Kidney glomerular epithelial cell (primary cell): ENCODE data around the gene MS4A18.

Source experiments
- DNase-seq: peaks from one replicate; lab custom pipeline; 2025; lab: John Stamatoyannopoulos, UW

MS4A18 gene

DNA sequence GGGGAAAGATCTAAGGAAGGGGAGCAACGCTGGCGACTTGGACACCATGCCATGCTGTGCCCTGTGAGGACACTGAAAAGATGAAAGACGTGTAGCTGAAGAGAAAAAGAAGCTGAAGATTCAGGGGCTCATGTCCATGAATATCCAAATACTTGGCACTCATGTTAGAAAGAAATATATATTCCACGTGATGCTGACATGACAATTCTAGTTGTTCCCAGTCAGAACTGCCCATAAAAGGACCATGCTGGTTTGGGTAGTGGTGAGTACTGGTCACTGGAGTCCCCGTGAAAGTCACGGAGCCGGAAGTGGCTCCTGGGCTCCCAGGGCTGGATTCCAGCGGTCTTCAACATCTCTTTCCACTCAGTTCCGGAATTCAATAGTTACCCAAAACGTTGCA is 42.0 kb downstream of the MS4A18 start:
- DNase-seq: no peak

DNA sequence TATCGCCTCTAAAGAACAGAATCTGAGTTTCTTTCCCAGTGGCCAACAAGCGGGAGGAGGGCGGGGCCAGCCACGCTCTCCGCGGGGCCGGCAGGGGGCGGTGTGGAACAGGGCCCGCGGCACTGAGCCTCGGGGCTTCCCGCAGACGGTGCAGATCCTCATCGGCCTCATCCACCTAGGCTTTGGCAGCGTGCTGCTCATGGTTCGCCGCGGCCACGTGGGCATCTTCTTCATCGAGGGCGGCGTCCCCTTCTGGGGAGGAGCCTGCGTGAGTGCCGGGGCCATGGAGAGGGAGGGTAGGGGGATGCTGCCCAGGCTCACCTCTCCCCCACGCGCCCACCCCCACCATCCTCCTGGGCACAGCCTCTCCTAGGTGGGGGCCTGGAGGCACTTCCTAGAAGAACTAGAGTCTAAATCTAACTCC is 42.9 kb downstream of the MS4A18 start:
- no peak for DNase-seq

DNA sequence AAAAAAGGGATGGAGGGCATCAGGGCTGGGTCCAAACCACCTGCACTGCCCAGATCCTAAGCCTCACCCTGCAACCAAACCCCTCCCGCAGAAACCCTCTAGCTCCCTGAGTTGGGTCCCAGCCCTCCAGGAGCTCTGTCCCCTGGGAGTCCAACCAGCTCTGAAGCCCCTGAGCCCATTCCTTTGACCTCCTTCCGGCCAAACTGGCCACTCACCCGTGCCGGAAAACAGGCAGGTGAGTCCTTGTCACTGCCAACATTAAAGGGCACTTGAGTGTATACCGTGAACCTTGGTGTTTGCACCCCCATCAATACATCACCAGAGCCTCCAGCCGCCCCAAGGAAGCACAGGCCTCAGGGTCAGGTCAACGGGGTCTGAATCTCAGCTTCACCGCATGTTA is 43.7 kb downstream of the MS4A18 start:
- no peak for DNase-seq

DNA sequence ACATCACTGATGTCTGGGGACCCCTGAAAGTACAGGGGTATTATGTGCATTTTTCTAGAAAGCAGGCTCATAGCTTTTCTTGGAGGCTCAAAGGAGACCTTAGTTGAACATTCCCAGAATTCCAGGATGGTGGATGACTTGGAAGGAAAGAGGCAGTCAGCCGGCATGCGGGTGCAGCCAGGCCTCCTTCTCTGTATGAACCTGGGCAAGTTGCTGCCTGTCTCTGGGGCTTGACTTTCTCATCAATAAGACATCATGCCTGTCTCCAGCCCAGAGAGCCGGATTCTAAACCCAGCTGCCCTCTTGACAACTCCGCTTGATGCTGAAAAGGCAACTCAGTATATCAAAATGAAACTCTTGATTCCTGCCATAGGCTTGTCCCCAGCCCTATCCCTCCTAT is 44.8 kb downstream of the MS4A18 start:
- DNase-seq: no peak

DNA sequence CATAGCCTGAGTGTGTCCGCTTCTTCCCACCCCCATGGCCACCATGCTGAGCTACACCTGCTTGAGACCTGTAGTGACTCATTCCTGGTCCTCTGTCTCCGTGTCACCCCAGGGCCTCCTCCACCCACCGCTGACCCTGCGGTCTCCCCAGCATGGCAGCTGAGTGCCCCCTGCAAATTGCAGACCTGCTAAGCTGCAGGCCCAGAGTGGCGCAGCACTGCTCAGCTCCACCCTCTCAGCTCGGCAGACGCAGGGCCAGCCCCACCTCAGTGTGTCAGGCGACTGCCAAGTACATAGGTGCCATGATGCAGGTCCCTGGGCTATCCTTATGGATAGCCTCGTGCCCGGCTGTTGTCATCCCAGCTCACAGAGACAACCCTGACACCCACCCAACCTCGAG is 45.3 kb downstream of the MS4A18 start:
- no peak for DNase-seq

DNA sequence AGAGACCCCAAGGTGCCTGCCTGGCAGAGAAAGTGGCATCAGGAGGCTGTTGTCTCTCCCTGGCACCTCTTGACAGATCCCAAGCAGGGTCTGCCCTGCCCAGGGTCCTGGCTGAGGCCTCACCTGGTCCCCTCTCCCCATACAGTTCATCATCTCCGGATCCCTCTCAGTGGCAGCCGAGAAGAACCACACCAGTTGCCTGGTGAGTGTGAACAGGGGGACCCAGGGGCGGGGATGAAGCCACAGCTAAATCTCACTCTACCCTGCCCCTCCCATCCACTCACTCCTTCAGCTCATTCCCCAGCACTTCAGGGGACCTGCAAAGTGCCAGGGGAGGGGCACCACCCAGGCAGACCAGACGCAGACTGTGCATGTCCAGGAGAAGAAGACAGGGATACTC is 46.6 kb downstream of the MS4A18 start:
- DNase-seq: no peak

DNA sequence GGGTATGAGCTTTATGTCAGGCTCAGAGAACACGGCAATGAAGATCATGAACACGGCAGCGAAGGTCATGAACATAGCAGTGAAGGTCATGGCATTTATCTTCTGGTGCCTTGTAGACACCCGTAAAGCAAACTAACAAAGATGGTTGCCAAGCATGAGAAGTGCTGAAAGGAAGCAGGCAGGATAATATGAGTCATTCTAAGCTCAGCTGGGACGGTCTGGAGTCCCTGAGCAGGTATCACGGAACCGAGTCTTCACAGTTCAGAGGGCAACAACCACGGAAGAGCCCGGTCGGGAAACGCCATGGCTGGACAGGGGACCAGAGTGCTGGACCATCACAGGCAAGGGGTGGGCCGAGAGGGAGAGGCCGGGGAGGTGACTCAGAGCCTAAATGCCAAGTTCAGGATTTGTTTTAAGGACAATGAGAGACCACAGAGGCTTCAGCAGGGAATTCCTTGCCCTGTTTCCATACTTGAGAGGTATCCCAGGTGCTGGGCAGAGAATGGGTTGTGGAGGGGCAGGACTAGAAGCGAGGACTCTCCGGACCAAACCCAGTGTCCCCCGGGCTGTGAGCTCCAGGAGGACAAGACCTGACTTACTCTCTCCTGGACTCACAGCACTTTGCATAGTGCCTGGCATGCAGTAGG is 47.5 kb downstream of the MS4A18 start:
- DNase-seq: no peak

DNA sequence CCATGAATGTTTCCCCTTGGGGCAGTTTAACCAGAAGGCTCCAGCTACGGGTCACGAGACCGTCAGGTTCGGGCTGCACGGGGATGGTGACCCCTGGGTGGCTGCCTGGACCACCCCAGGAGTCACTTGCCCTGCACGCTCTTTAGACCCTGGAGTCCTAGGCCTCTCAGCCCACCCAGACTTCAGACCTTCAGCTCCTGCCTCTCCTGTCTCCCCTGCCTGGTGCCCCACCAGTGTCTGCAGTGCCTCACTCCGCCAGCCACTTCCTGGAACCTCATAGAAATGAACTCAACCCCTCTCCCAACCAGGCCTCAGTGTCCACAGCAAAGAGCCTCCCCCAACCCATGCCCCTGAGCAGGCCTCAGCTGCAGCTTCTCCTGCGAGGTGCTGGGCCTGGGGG is 48.1 kb downstream of the MS4A18 start:
- no peak for DNase-seq

DNA sequence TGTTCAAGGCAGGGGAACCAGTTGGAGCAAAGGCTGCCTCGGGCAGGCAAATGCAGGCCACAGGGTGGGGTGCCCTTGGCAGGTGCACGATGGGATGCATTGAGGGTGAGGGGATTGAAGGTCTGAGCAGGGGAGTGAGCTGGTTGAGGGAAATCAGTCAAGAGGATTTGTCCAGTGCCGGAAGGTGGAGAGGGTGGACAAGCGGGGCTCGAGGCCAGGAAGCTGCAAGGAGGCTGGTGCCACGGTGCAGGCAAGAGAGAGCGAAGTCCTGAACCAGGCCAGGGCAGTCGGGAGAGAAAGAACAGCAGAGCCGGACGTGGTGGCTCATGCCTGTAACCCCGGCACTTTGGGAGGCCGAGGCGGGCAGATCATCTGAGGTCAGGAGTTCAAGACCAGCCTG is 50.2 kb downstream of the MS4A18 start:
- no peak for DNase-seq

DNA sequence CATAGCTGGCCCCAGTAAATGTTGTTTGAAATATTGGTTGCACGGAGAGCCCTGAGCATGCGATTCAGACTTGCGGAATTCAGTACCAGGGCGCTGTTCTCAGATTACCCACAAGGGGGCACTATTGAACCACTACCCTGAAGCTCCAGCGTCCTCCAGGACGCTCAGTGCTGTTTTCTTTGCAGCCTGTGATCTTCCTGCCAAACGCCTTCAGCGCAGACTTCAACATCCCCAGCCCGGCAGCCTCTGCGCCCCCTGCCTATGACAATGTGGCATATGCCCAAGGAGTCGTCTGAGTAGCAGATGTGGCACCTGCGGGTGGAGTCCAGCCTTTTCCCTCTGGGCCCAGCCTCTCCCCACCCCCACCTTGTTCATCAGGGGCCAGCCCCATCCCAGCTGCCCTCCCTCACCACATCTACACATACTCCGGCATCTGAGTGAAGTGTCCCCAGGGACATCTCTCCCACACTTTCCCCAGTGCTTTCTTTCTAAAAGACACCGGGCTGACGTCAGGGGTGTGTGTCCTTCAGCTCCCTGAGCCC is 51.0 kb downstream of the MS4A18 start:
- peak; percentile 39 for DNase-seq

DNA sequence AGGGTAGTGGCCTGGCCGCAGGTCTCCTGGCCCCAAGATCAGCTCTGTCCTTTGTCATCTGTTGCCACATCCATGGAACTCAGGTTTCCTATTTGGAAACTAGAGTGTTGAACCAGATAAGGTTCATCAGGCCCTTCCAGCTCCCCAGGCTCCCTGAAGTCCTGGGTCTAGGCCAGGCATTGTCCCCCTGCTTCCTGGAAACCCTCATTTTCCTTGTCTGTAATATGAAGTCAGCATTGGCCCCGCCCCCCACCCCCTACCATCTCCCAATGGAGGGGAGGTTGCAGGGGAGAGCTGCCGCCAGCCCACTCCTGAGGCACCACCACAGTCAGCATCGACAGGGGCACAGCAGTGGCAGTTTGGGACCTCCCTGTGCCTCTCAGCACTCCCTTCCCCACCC is 51.6 kb downstream of the MS4A18 start:
- no peak for DNase-seq

DNA sequence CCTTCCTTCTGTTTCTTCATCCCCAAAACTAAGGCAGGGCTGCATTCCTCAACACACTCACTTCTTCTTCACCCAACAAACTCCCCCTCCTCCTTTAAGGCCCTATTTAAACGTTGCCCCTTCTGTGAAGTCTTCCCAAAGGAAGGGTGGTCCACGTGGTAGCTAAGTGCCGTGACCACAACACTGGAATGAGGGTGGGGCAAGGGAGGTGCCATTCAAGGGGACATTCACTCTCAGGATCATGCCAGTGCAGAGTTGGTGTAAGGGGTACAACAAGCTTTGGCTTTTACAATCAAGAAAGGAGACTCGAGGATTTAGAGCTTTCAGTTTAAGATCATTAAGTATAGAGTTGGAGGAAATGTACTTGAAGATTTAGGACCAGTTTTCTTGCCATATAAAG is 52.6 kb downstream of the MS4A18 start:
- no peak for DNase-seq

DNA sequence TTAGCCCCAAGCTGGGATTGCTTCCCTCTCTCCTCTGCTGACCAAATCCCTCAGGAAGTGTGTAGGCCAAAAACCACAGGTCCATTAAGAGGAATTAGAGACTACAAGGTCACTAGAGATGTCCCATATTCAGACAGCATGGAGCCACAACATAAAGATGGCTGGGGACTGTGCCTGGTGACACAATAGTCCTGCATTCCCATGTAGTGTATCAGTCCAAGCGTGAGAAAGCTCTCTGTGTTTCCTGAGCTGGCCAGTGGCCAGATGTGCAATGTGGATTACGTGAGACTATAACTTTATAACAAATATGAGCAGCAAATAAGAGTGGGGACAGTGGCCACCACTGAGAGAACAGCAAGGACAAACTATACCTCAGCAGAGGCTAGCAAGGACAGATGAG is 53.1 kb downstream of the MS4A18 start:
- DNase-seq: no peak

DNA sequence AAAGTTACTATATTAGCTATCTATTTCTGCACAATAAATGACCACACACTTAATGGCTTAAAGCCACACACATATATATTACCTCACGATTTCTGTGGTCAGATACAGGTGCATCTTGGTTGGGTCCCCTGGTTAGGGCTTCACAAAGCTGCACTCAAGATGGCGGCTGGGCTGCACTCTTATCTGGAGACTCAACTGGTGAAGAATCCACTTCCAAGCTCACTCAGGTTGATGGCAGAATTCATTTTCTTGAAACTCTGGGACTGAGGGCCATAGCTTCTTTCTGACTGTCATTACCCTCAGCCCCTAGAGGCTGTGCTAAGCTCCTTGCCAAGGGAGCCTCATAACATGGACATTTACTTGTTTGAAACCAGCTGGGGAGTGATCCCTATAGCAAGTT is 55.5 kb downstream of the MS4A18 start:
- no peak for DNase-seq

DNA sequence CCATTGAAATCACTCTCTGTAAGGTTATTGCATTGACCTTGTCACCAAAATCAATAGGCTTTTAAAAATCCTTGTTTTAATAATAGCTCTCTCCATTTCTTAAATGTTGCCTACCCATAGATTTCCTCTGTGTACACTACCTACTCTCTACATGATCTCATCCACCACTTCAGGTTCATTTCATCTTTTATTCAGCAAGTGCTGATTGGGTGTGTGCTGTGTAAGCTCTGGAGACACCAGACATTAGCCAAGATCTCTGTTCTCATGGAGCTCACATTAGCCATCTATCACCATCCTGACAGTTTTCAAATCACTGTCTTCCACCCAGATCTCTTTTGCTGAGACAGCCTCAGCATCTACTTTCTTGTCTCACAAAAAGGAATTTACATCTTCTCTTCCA is 56.3 kb downstream of the MS4A18 start:
- DNase-seq: no peak

DNA sequence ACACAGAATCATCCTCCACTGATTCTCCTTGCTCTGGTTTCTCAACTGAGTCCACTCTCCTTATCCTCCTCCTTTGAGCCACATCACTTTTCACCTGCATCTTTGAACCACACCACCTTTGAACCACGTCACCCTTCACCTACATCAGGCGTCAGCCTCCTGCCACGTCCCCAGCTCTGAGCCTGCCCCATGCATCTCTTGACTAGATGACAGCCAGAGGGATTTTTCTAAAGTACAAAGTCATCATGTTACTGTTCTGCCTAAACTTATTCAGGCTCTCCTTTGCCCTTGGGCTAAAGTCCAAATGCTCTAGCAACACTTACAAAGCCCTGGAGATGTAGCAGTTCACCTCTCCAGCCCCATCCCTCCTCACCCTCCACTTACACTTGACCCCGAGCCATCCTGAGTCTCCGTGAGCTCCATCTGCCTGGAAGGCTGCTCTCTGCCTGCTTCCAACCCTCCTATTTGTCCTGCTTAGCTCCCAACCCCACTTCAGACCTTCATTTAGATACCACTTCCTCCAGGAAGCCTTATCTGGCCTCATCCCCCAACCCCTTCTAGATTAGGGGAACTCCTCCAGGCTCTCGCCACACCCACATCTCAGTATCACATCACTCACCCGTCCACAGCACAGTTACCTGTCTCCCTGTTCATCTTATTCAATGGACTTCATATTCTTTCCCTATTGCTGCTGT is 56.9 kb downstream of the MS4A18 start:
- DNase-seq: no peak

DNA sequence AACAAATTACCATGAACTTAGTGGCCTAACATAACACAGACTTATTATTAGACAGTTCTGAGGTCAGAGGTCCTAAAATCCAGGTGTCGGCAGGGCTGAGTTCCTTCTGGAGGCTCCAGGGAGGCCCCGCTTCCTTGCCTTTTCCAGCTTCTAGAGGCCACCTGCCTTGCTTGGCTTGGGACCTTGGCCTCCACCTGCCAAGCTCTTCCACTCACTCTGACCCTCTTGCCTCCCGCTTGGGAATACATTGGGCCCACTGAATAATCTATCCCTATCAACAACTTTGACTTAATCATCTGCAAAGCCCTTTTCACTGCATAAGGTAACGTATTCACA is 57.4 kb downstream of the MS4A18 start:
- no peak for DNase-seq

DNA sequence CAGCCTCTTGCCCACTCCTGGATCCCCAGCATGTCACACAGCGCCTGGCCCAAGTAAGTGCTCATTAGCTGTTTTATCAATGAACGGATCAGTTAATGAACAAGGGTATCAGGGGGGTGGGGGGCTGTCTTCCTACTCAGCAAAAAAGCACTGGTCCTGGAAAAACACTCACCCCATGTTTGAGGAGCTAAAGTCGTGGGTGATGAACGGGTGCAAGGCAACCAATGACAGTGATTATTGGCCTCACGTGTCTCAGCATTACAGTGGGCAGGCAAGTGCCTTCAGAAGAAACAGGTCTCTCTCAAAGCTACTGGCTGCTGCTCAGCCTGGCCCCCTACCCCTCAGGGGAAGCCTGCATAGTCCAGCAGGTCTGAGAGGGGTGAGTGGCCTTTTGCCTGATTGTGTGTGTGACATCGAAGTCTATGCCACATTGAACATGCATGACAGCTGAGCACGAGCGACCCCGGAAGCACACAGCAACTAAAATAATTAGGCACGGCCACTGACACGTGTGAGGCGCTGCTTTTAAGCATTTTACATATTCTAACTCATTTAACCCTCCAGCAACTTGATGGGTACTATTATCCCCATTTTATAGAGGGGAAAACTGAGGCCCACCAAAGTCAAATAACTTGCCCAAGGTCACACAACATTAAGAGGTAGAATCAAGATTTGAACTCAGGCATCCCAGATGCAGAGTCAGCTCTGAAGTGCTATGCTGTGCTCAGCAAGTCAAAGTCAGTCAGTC is 58.0 kb downstream of the MS4A18 start:
- no peak for DNase-seq

DNA sequence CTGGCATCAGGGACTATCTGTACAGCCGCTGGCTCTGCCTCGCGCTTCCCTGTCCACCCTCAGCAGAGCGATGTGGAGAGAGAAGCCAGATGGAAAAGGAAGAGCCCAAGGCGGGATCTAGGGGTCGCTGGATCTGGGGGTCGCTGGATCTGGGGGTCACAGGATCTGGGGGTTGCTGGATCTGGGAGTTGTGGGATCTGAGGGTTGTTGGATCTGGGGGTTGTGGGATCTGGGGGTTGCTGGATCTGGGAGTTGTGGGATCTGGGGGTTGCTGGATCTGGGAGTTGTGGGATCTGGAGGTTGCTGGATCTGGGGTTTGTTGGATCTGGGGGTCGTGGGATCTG is 58.6 kb downstream of the MS4A18 start:
- DNase-seq: no peak

DNA sequence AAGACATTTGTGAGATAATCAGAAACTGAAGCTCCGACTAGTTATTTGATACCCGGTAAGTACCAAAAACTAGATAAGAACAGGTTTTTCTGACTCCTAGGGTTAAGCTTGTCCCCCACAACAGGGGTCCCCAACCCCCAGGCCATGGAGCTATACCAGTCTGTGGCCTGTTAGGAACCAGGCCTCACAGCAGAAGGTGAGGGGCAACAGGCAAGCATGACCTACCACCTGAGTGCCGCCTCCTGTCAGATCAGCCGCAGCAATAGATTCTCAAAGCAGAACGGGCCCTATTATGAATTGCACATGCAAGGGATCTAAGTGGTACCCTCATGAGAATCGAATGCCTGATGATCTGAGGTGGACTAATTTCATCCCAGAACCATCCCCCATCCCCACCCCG is 59.4 kb downstream of the MS4A18 start:
- DNase-seq: no peak

DNA sequence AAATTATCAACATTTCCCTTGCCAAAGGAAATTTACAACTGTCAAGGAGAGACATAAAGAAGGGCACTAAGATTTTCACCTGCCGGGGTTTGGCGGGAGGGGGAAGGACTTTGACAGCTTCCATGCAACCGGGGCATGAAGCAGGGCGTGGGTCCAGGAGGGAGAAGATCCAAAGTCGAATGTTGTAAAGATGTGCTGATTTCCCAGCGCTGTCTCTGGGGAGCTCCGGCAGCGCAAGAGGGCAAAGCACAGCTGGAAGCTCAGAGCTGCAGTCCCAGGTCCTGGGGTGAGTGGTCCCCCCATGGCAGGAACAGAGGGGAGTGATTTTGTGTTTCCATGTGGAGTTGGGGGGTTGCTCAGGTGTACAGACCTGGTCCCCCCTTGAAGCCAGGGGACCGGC is 60.6 kb downstream of the MS4A18 start, which contains the start of gene MS4A10:
TSS of gene MS4A10 (plus strand) at position 198 of the 400 bp plus-strand sequence. CDS start 5,003 bp downstream, outside the sequence.
- no peak for DNase-seq

DNA sequence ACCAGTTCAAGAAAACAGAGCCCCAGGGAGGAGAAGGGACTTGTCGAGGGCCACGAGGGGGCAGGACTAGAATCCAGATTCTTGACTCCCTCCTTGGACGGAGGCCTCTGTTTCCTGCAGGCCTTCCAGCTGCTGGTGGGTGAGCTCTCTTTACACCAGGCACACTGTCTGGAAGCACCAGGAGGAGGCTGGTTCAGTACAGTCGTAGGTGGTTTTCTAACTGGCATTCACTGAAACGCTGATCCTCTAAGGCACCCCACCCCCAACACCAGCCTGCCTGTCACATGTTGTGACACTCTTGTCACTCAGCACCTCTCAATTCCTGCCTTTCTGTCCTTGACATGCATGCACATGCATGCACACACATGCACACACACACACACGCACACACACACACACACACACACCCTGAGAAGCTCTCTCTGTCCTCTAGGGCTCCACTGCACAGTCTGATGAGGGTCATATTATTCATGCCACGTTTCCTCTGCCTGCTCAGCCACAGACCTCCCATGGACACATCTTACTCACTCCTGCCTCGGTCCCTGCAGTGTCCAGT is 61.4 kb downstream of the MS4A18 start:
- DNase-seq: no peak
